ENCODE measurements around the gene ARFGAP2. TPM values are rescaled to one million over a fixed set of nuclear protein-coding genes. Genes with fewer than 3 reads are reported as not detected.
A peak's percentile ranks its signal among the peaks of the same experiment; 100 is the strongest.

ARFGAP2 gene
- total and polyA plus RNA-seq, 2 of the 8 experiments (the other 6 are each of a cell fraction or from before 2014, with no cell fraction given) = 50.2 to 64.0 TPM

- no peak overlapping the region for H2AK5ac ChIP-seq (ENCODE audit: low read depth, low read length)
- ChIA-PET POLR2A (ENCODE audit: partially characterized antibody) (interaction anchor here (0.6 to 2.5 kb wide), 5 partner anchors 10 to 806 kb away, joined by 3 to 16 read pairs (median 4); partner anchors contain the start of genes DDB2 and PACSIN3), CTCF (ENCODE audit: partially characterized antibody) (interaction anchor here (0.5 to 21.5 kb wide), 8 partner anchors 15 to 185 kb away, joined by 3 to 247 read pairs (median 4); partner anchors contain the start of genes ARFGAP2 and PACSIN3)
- H4K8ac ChIP-seq (ENCODE audit: extremely low read depth, insufficient read depth, low read length) = no peak overlapping the region
- H4K5ac ChIP-seq (ENCODE audit: insufficient read length, low read depth, low read length) = no peak overlapping the region
- no peak overlapping the region for H3K56ac ChIP-seq (replicated peaks; ENCODE audit: insufficient read length, low read depth, low read length)
- no peak for TF ChIP-seq E2F6 (IDR thresholded peaks at IDR 0.05)
- no peak for TF ChIP-seq TAF7 (optimal IDR thresholded peaks at IDR 0.05; ENCODE audit: borderline replicate concordance, low read depth, low read length)
- no peak for TF ChIP-seq NANOG (IDR thresholded peaks at IDR 0.05; ENCODE audit: insufficient read depth, low read depth, low read length, poor library complexity, severe bottlenecking)
- TF ChIP-seq TAF1 (IDR thresholded peaks at IDR 0.05; ENCODE audit: low read depth, low read length) = 0 out of 2 replicates have a peak, but pooled peaks have one; percentile 19
- TF ChIP-seq KDM1A (IDR thresholded peaks at IDR 0.05; ENCODE audit: borderline replicate concordance, low read length) = no peak
- H3K4me1 ChIP-seq (replicated peaks in 1 of 4; ENCODE audit: control insufficient read depth in 3 of 4, insufficient read depth in 4 of 4, low read length in 3 of 4) = peaks cover 2 to 7% (median 5%) of the 10 kb centered on the region in 4 experiments; a peak in 6 of 7 replicates
- peak overlapping the region; percentile 65; the same call in 1 of the 2 replicates for H3K18ac ChIP-seq (ENCODE audit: extremely low read depth, low read length)
- H3K27ac ChIP-seq (ENCODE audit: low read depth, low read length) = 0 out of 2 replicates have a peak overlapping the region, but pooled peaks have one; percentile 42
- FAIRE-seq = peak; percentile 28
- H3K14ac ChIP-seq (ENCODE audit: insufficient read length) = no peak overlapping the region
- H3K79me1 ChIP-seq (ENCODE audit: low read depth, low read length) = no peaks in the 10 kb centered on the region
- H2BK20ac ChIP-seq (ENCODE audit: low read length) = no peak overlapping the region
- H3K79me2 ChIP-seq (ENCODE audit: control insufficient read depth in 1 of 2, insufficient read depth in 2 of 2, low read length in 2 of 2) = no peaks in the 10 kb centered on the region
- H3K36me3 ChIP-seq (ENCODE audit: control insufficient read depth in 2 of 4, insufficient read depth in 4 of 4, low read length in 3 of 4) = no peaks in the 10 kb centered on the region
- H3K9ac ChIP-seq (replicated peaks in 1 of 4; ENCODE audit: extremely low read depth in 1 of 4, low read depth in 3 of 4, low read length in 3 of 4) = peak overlapping the region in 1 of 4 experiments; percentile 27; a peak in 2 of 7 replicates
- no peak overlapping the region for H2BK120ac ChIP-seq (replicated peaks; ENCODE audit: low read depth, low read length)
- no peak overlapping the region for H4K91ac ChIP-seq (replicated peaks; ENCODE audit: insufficient read length, low read length)
- peak overlapping the region; percentile 37; the same call in 1 of the 2 replicates for H2BK5ac ChIP-seq (ENCODE audit: low read depth, low read length)
- WGBS, 2 experiments (ENCODE audit: extremely low coverage in 1 of 2, insufficient coverage in 1 of 2, insufficient read length in 1 of 2, insufficient replicate concordance in 2 of 2, low coverage in 1 of 2, low lambda C conversion rate in 2 of 2, missing lambda C conversion rate in 1 of 2) = 36% methylated on average over 2 of the region's 2 CpGs; no CpG with 5 or more reads in 1 of the 2 experiments
- no peak overlapping the region for H3K23ac ChIP-seq (ENCODE audit: insufficient read length)
- H3K4ac ChIP-seq (replicated peaks; ENCODE audit: insufficient read length, low read depth, low read length) = no peak overlapping the region
- no peak for DNase-seq (ENCODE audit: low read depth in 1 of 2, low spot score in 2 of 2)
- no peaks in the 10 kb centered on the region for H4K20me1 ChIP-seq (replicated peaks in 1 of 2; ENCODE audit: control insufficient read depth in 1 of 2, insufficient read depth in 2 of 2, low read length in 2 of 2)
- peak overlapping the region; percentile 93; the same call in 1 of the 2 replicates for H2BK12ac ChIP-seq (ENCODE audit: low read depth, low read length)
- peak overlapping the region; percentile 44 to 54 for H3K4me2 ChIP-seq (ENCODE audit: insufficient read depth in 1 of 2, low read depth in 2 of 2, low read length in 2 of 2)
- H2BK15ac ChIP-seq (ENCODE audit: low read length) = peak overlapping the region; percentile 53; the same call in 1 of the 2 replicates
- no peaks in the 10 kb centered on the region for H3K23me2 ChIP-seq (ENCODE audit: low read depth, low read length)
- no peaks in the 10 kb centered on the region for H3K9me3 ChIP-seq (ENCODE audit: insufficient read depth in 2 of 2, low read depth in 1 of 2, low read length in 1 of 2)
- no peaks in the 10 kb centered on the region for H3K27me3 ChIP-seq (replicated peaks in 1 of 4; ENCODE audit: control insufficient read depth in 3 of 4, extremely low read depth in 1 of 4, insufficient read depth in 3 of 4, low read length in 3 of 4)
- no peak overlapping the region for H3K4me3 ChIP-seq (ENCODE audit: extremely low read depth in 1 of 4, insufficient read depth in 2 of 4, low read depth in 3 of 4, low read length in 4 of 4)
- H2AFZ ChIP-seq (ENCODE audit: low read length) = peak overlapping the region; percentile 78
These were observed 27.9 kb upstream of the ARFGAP2 start for GRCh38 chr11:47204637-47204989.
